AG10803 (cell line): ENCODE data around the gene FAM89B.
A peak's percentile ranks its signal among the peaks of the same experiment; 100 is the strongest.

Experiments
- DNase-seq: peaks from one replicate; pipeline ENCODE4 v3.0.0; 2010; ENCODE audit warnings: low read depth
- H3K4me3 ChIP-seq: 2 replicates; pipeline ENCODE4 v1.5.1; 2011; ENCODE audit warnings: mild to moderate bottlenecking, low read length, control low read depth
- TF ChIP-seq, protein P1 (sequence below): conservative IDR thresholded peaks from 2 replicates; pipeline ENCODE4 v1.5.1; 2011; ENCODE audit warnings: mild to moderate bottlenecking, low read length, control low read depth, inconsistent platforms

The FAM89B gene

DNA sequence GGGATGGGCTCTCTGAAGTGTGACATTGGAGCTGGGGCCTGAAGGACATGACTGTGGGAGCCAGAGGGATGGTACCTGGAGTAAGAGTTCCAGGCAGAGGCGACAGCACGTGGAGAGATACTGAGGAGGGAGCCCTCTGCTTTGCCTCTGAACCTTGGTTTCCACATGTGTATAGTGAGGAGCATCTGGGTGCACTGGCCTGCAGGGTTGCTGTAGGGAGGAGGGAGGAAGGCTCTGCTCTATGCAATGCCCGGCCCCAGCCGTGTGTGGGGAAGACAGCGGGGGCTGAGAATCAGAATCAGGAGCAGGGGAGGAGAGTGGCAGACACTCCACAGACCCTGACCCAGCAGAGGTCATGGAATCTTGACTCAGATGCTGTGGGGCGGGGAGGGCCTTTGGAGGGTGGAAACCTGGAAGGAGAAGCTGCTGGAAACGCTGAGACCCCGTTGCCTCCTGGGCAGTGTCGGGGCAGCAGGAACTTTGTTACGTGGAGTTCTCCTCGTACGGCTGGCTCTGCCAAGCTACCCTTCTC is 43.5 kb upstream of the FAM89B start:
- TF ChIP-seq, protein P1, sequence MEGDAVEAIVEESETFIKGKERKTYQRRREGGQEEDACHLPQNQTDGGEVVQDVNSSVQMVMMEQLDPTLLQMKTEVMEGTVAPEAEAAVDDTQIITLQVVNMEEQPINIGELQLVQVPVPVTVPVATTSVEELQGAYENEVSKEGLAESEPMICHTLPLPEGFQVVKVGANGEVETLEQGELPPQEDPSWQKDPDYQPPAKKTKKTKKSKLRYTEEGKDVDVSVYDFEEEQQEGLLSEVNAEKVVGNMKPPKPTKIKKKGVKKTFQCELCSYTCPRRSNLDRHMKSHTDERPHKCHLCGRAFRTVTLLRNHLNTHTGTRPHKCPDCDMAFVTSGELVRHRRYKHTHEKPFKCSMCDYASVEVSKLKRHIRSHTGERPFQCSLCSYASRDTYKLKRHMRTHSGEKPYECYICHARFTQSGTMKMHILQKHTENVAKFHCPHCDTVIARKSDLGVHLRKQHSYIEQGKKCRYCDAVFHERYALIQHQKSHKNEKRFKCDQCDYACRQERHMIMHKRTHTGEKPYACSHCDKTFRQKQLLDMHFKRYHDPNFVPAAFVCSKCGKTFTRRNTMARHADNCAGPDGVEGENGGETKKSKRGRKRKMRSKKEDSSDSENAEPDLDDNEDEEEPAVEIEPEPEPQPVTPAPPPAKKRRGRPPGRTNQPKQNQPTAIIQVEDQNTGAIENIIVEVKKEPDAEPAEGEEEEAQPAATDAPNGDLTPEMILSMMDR, result no peak
- DNase-seq, result no peak
- no peak overlapping the region for H3K4me3 ChIP-seq

DNA sequence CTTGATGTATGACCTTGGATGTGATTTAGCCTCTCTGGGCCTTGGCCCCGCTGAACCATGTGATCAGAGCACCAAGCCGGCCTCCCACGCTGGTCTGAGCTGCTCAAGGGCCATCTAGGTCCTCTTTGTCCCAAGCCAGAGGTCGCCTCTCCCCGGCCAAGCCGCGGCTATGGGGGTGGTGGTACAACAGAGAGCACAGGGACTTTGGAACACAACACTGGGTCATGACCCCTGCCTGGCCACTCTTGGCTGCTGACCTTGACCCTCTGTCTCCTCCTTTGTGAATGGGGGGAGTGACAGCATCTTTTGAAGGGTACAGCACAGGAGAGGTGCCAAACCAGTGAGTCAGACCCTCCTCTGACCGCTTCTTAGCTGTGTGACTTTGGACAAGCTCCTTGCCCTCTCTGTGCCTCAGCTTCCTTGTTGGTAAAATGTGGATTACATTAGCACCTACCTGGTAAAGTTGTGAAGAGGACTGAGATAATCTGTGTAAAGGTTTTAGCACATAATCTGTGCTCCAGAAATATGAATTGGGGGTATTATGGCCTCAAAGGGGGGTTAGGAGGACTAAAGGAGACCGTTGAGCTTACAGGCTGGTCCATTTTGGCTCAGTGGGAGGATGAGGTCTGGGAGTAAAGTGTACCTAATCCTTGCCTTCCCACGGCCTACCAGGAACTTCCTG is 42.7 kb upstream of the FAM89B start:
- no peak for DNase-seq
- no peak overlapping the region for H3K4me3 ChIP-seq

DNA sequence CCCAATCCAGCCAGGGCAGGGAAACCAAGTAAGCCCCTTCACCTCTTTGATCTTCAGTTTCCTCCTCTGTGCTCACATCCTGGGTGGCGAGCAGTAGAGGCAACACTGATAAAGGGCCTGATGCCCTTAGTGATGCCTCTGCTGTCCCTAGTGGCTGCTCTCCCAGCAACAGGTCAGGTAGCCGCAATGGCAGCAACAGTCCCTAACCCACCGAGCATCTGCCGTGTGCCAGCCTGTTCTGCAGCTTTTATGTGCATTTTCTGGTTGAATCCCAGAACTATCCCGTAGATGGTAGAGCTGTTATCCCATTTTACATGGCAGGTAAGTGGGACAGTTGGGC is 42.2 kb upstream of the FAM89B start:
- DNase-seq, result no peak
- TF ChIP-seq, protein P1, result peak; percentile 20; the same call in 1 of the 2 replicates

More for the DNA sequence above, 42.7 kb upstream of the FAM89B start:
- TF ChIP-seq, protein P1, result no peak

DNA sequence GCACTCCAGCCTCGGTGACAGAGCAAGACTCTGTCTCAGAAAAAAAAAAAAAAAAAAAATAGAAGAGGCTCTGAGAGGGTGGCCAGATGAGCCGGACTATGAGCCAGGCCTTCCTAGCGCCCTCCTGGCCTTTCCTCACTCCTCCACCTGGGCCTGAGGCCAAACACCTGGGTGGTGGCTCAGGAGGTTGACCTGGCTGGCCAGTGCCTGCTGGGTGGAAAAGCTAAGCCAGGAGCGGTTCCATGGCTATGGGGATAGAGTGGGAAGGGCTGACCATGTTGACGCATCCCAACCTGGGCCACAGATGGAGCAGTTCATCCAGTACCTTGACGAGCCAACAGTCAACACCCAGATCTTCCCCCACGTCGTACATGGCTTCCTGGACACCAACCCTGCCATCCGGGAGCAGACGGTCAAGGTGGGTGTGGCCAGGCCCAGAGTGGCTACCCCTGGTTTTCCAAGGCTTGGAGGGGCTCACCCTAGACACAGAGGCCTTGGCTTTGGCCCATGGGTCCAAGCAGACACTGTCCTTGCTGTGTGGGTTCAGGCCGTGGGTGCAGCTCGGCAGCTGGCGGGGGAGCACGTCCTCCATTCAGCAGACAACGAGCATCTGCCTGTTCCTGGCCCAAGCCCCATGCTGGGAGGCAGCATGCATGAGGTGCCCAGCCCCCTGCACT is 39.8 kb upstream of the FAM89B start:
- DNase-seq, result no peak
- no peak overlapping the region for H3K4me3 ChIP-seq
- TF ChIP-seq, protein P1, result no peak

More for the DNA sequence above, 42.2 kb upstream of the FAM89B start:
- no peak overlapping the region for H3K4me3 ChIP-seq

DNA sequence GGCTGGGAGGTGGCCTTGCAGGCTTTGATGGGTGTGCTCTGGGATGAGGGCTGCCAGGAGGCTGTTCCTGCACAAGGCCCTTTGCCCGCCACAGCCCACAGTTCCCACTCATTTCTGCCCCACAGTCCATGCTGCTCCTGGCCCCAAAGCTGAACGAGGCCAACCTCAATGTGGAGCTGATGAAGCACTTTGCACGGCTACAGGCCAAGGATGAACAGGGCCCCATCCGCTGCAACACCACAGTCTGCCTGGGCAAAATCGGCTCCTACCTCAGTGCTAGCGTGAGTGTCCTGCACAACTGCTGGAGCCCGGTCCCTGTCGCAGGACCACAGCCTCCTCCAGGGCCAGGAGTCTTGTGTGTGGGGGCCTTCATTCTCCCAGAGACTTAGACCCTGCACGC is 37.2 kb upstream of the FAM89B start:
- TF ChIP-seq, protein P1, result no peak
- DNase-seq, result no peak
- no peak overlapping the region for H3K4me3 ChIP-seq

DNA sequence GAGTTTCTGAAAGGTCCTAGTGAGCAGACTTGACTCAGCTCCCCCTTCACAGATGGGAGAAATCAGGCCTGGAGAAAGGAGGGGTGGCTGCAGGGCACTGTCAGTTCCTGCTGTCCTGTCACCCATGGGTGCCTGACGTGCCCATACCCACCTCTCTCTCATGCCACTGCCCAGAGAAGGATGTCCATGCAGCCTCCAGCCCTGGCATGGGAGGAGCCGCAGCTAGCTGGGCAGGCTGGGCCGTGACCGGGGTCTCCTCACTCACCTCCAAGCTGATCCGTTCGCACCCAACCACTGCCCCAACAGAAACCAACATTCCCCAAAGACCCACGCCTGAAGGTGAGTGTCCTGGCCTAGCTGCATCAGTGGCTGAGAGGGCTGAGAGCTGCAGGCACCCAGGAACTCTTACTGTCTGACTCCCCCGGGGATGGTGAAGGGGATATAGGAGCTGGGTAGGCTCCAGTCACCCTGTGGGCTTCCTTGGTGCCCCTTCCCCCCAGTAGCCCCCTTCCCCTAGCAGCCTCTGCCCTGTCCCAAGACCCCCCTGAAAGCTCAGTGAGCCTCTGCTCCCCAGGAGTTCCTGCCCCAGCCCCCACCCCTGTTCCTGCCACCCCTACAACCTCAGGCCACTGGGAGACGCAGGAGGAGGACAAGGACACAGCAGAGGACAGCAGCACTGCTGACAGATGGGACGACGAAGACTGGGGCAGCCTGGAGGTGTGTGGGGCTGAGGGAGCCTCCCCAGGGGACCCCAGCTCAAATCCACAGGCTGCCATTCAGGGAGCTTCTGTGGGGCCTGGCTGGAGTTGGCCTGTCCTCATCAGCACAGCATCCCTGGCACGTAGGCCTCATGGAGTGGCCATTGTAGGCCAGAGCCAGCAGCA is 35.7 kb upstream of the FAM89B start:
- DNase-seq, result no peak
- H3K4me3 ChIP-seq, result no peak overlapping the region
- TF ChIP-seq, protein P1, result no peak
